Uterus (tissue), 4 donors: ENCODE measurements around the gene XYLT2. TPM values are rescaled to one million over a fixed set of nuclear protein-coding genes. Genes with fewer than 3 reads are reported as not detected.

ENCODE experiments used
- DNase-seq, 2 donors: peaks; one replicate each; pipeline ENCODE4 v3.0.0-alpha.2; 2019 to 2020
- H3K27ac ChIP-seq, 2 donors: fragments of 200-600 bp; sonication (generic); 1 replicate in 1 of 2; 2 replicates in 1 of 2; pipeline ENCODE4 v1.5.1; 2016 to 2018
- H3K27me3 ChIP-seq, 2 donors: fragments of 200-600 bp; sonication (generic); one replicate each; pipeline ENCODE4 v1.5.1; 2018 to 2019; ENCODE audit warnings: control low read depth in 1 of 2
- H3K36me3 ChIP-seq, 2 donors: fragments of 200-600 bp; sonication (generic); one replicate each; pipeline ENCODE4 v1.5.1; 2019; ENCODE audit warnings: control low read depth in 1 of 2
- H3K4me1 ChIP-seq, 2 donors: fragments of 200-600 bp; sonication (generic); one replicate each; pipeline ENCODE4 v1.5.1; 2018 to 2019; ENCODE audit warnings: control low read depth in 1 of 2
- H3K4me3 ChIP-seq, 2 donors: fragments of 200-600 bp; sonication (generic); 1 replicate in 1 of 2; 2 replicates in 1 of 2; pipeline ENCODE4 v1.5.1; 2018 to 2019; ENCODE audit warnings: mild to moderate bottlenecking in 1 of 2
- H3K9me3 ChIP-seq, 2 donors: fragments of 200-600 bp; sonication (generic); one replicate each; pipeline ENCODE4 v1.5.1; 2019; ENCODE audit warnings: control low read depth in 1 of 2
- POLR2A ChIP-seq, 2 donors: fragments of 450-650 bp; IDR thresholded peaks; one replicate each; pipeline ENCODE4 v1.6.1; 2016; ENCODE audit warnings: antibody characterized with exemption in 2 of 2, mild to moderate bottlenecking in 1 of 2, moderate library complexity in 1 of 2
- intact Hi-C: fragments of 100-400 bp; cut with DNase I; formaldehyde crosslinking; loops from one replicate; pipeline ENCODE4 v1.15.1; 2023; ENCODE audit warnings: low total_unique reads
- total RNA-seq, 4 donors: library from RNA; depleted of rRNA in 3 of 4; stranded (reverse); fragments of >200 nt in 3 of 4; gene quantifications; one replicate each; pipeline versions ENCODE4 v1.1.0 to v1.2.4, GENCODE V29; 2014 to 2023
- TF ChIP-seq, protein P1 (sequence below), 4 experiments: fragments of 200-600 bp in 2 of 4; fragments of 450-650 bp in 2 of 4; sonication (generic) in 2 of 4; IDR thresholded peaks; one replicate each; pipeline ENCODE4 v1.5.1; 2016 to 2019; ENCODE audit warnings: antibody characterized with exemption in 4 of 4, mild to moderate bottlenecking in 2 of 4, moderate library complexity in 1 of 4
- donor health status: DM: yes; HTN: yes; CAD: no.

The XYLT2 gene
- total RNA-seq, 4 donors from 2014 or later: 23.5 to 34.0 (median 28.5) TPM

GRCh38 chr17:50308666-50309065 lies 37.3 kb upstream of the XYLT2 start:
- no peaks in the 10 kb centered on the region for H3K36me3 ChIP-seq
- TF ChIP-seq POLR2A (IDR thresholded peaks at IDR 0.05): no peak
- TF ChIP-seq, protein P1, sequence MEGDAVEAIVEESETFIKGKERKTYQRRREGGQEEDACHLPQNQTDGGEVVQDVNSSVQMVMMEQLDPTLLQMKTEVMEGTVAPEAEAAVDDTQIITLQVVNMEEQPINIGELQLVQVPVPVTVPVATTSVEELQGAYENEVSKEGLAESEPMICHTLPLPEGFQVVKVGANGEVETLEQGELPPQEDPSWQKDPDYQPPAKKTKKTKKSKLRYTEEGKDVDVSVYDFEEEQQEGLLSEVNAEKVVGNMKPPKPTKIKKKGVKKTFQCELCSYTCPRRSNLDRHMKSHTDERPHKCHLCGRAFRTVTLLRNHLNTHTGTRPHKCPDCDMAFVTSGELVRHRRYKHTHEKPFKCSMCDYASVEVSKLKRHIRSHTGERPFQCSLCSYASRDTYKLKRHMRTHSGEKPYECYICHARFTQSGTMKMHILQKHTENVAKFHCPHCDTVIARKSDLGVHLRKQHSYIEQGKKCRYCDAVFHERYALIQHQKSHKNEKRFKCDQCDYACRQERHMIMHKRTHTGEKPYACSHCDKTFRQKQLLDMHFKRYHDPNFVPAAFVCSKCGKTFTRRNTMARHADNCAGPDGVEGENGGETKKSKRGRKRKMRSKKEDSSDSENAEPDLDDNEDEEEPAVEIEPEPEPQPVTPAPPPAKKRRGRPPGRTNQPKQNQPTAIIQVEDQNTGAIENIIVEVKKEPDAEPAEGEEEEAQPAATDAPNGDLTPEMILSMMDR (IDR thresholded peaks at IDR 0.05): no peak
- no peaks in the 10 kb centered on the region for H3K4me1 ChIP-seq
- H3K9me3 ChIP-seq: no peaks in the 10 kb centered on the region
- DNase-seq: no peak
- H3K4me3 ChIP-seq: no peak overlapping the region
- intact Hi-C loops: no loop called here
- no peak overlapping the region for H3K27ac ChIP-seq
- H3K27me3 ChIP-seq: no peaks in the 10 kb centered on the region

DNA sequence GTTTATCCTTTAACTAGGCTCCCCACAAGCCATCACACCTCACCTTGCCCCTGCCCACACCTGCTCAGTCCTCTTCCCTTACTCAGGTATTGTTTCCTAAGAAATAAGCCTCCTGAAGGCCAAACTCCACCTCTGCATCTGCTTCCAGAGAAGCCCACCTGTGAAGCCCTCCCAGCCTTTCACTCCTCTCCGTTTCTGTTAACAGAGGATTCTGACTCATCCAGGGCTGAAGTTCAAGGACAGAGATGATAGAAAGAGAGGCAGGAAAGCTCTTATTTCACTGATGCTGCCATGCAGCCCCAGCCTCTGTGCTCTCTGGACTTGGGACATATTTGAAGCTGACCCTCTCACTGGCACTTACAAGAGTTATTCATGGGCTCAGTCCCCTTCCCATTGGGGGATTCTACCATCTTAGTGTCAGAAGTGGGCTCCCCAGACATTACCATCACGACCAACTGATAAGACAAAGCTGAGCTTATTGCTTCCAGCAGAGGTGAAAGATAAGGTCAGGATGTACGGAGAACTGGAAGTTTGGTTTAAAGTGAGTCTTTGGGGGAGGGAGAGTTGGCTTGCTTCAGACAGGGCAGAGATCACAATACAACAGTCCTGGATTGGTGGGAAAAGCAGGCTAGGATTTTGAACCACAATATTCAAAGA lies 35.3 kb upstream of the XYLT2 start:
- no peak overlapping the region for H3K4me3 ChIP-seq
- DNase-seq: no peak
- intact Hi-C loops: no loop called here
- TF ChIP-seq, protein P1 (IDR thresholded peaks at IDR 0.05): no peak
- TF ChIP-seq POLR2A (IDR thresholded peaks at IDR 0.05): no peak
- no peak overlapping the region for H3K27ac ChIP-seq
- no peaks in the 10 kb centered on the region for H3K4me1 ChIP-seq
- H3K36me3 ChIP-seq: no peaks in the 10 kb centered on the region
- H3K27me3 ChIP-seq: no peaks in the 10 kb centered on the region
- no peaks in the 10 kb centered on the region for H3K9me3 ChIP-seq

DNA sequence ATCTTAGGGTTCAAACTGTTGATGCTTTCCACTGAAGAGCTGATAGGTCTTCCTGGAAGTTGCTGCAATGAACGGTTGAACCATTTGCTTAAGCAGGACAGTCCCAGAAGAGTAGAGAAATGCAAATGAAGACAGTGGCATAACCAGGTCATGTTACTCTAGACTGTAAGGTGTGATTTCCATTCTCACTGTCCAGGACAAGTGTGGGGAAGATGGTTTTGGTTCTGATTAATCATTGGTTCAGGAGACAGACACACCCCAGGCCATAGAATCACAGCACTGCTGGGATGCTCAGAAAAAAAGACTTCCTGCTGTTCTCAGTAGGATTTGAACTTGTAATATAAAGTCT lies 34.8 kb upstream of the XYLT2 start:
- H3K27me3 ChIP-seq: no peaks in the 10 kb centered on the region
- no peak overlapping the region for H3K27ac ChIP-seq
- intact Hi-C loops: no loop called here
- no peak overlapping the region for H3K4me3 ChIP-seq
- DNase-seq: no peak
- no peak for TF ChIP-seq POLR2A (IDR thresholded peaks at IDR 0.05)
- TF ChIP-seq, protein P1 (IDR thresholded peaks at IDR 0.05): no peak
- no peaks in the 10 kb centered on the region for H3K9me3 ChIP-seq
- H3K36me3 ChIP-seq: no peaks in the 10 kb centered on the region
- no peaks in the 10 kb centered on the region for H3K4me1 ChIP-seq

DNA sequence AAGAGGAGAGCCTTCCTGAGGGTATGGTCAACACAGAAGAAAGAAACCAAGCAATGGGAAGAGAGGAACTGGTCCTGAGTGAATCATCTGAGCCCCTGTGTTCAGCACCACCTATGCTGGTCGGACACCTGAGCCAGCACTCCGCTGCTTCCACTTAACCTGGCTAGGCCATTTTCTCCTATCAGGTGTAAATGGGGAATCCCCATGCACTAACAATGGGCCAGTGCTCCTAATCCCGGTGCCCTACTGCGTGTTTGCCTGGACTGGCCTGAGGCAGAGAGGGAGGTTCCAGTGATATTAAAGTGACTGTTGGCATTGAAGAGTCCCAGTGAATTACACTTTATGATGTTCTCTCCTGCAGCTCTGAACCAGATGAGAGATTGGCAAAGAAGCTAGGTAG lies 34.4 kb upstream of the XYLT2 start:
- Histone ChIP-seq H3K27ac (no peak overlapping the region), H3K36me3 (no peaks in the 10 kb centered on the region), H3K4me3 (no peak overlapping the region), H3K27me3 (no peaks in the 10 kb centered on the region), H3K9me3 (no peaks in the 10 kb centered on the region), H3K4me1 (no peaks in the 10 kb centered on the region)
- intact Hi-C loops: no loop called here
- DNase-seq: no peak
- TF ChIP-seq, protein P1 (IDR thresholded peaks at IDR 0.05): no peak
- no peak for TF ChIP-seq POLR2A (IDR thresholded peaks at IDR 0.05)

GRCh38 chr17:50312308-50312707 lies 33.6 kb upstream of the XYLT2 start:
- intact Hi-C loops: no loop called here
- no peak overlapping the region for H3K27ac ChIP-seq
- H3K4me3 ChIP-seq: no peak overlapping the region
- H3K27me3 ChIP-seq: no peaks in the 10 kb centered on the region
- no peak for DNase-seq
- H3K9me3 ChIP-seq: no peaks in the 10 kb centered on the region
- no peaks in the 10 kb centered on the region for H3K36me3 ChIP-seq
- no peaks in the 10 kb centered on the region for H3K4me1 ChIP-seq
- no peak for TF ChIP-seq POLR2A (IDR thresholded peaks at IDR 0.05)
- TF ChIP-seq, protein P1 (IDR thresholded peaks at IDR 0.05): no peak
